ENCODE data around the gene TCOF1. TPM values are rescaled to one million over a fixed set of nuclear protein-coding genes. Genes with fewer than 3 reads are reported as not detected.
"Not testable (repeated sequence)": the region's sequence is repeated elsewhere in the genome, so short reads cannot be mapped to it uniquely, and the experiment has no call there.

Gene TCOF1
- total RNA-seq, 1 donor from 2014 or later: 22.0 TPM

- no peak for DNase-seq (ENCODE audit: low read depth)
Measured at GRCh38 chr5:150404941-150405816, 47.7 kb downstream of the TCOF1 start.

- DNase-seq (ENCODE audit: low read depth): no peak
Measured at GRCh38 chr5:150406103-150406722, 48.7 kb downstream of the TCOF1 start.

- DNase-seq (ENCODE audit: low read depth): no peak
Measured at GRCh38 chr5:150406723-150407095, 49.2 kb downstream of the TCOF1 start.

- DNase-seq (ENCODE audit: low read depth): no peak
Measured at GRCh38 chr5:150407096-150407720, 49.7 kb downstream of the TCOF1 start.

GRCh38 chr5:150408231-150408943 lies 50.9 kb downstream of the TCOF1 start:
- DNase-seq (ENCODE audit: low read depth): no peak

- DNase-seq (ENCODE audit: low read depth): peak; percentile 90
Measured at GRCh38 chr5:150409638-150410523, 52.4 kb downstream of the TCOF1 start.

GRCh38 chr5:150410524-150411244 lies 53.2 kb downstream of the TCOF1 start:
- peak; percentile 85 for DNase-seq (ENCODE audit: low read depth)

- DNase-seq (ENCODE audit: low read depth): peak; percentile 39
Measured at GRCh38 chr5:150411245-150411979, 53.9 kb downstream of the TCOF1 start.

GRCh38 chr5:150412319-150413175 lies 55.0 kb downstream of the TCOF1 start, which contains the start of gene CD74:
Gene CD74, minus strand, starts transcription at chr5:150412910. Its CDS starts 161 bp downstream, at chr5:150412749.
- DNase-seq (ENCODE audit: low read depth): peak; percentile 86

GRCh38 chr5:150413176-150413901 lies 55.8 kb downstream of the TCOF1 start:
- DNase-seq (ENCODE audit: low read depth): no peak

- not testable (repeated sequence) for DNase-seq (ENCODE audit: low read depth)
Measured at GRCh38 chr5:150413902-150414790, 56.6 kb downstream of the TCOF1 start.

GRCh38 chr5:150419630-150420270 lies 62.3 kb downstream of the TCOF1 start:
- DNase-seq (ENCODE audit: low read depth): peak; percentile 27

GRCh38 chr5:150422075-150422474 lies 64.6 kb downstream of the TCOF1 start:
- DNase-seq (ENCODE audit: low read depth): no peak

GRCh38 chr5:150422758-150423157 lies 65.3 kb downstream of the TCOF1 start:
- no peak for DNase-seq (ENCODE audit: low read depth)

- DNase-seq (ENCODE audit: low read depth): not testable (repeated sequence)
Measured at GRCh38 chr5:150426165-150426564, 68.7 kb downstream of the TCOF1 start.

Measured in renal cortical epithelial cell (primary cell).